Measurements from ENCODE around the gene PNKD.

DNA sequence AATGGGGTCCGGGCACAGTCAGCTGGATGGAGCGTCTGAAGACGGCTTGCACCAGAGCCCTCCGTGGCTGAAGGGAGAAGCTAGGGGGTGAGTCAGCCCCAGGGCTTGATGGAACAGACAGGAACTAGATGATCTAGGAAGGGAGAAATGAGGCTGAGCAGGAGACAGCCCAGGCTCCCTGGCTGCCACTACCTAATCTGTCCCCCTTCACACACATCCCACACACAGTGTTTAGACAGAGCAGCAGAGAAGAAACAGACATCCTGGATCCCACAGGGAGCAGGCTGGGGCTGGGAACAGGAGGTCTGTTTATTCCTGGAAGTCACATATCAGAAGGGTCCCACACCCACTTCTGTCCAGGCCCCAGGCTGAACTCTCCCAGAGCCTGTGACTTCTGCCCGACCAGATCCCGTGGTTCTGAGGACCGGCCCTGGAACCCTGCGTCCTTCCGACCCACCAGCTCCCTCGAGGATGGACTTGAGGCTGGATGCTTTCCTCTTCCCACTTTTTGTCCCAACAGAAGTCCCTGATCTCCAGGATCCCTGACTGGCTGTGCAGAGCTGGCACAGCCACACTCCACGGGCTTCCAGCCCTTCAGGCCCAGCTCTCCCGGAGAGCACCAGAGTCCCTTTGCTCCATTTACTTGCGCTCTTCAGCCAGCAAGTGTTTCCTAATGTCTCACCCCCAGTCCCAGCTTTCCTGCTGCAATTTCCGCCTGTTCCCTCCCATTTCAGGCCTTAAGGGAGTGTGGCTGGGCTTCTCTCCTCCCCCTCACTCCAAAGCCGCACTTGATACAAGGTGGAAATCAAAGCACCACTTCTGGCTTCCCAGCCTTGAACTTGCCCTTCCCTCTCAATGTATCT is 11.0 kb upstream of the PNKD start:
- TF ChIP-seq POLR2A (IDR thresholded peaks at IDR 0.05; ENCODE audit: low read depth, low read length), result no peak
- TF ChIP-seq SPI1 (IDR thresholded peaks at IDR 0.05; ENCODE audit: low read depth, low read length), result no peak
- TF ChIP-seq POLR2AphosphoS5 (IDR thresholded peaks at IDR 0.05; ENCODE audit: low read depth, low read length), result no peak

Data from GM12891 (cell line).